Epidermal melanocyte (primary cell): ENCODE results near the gene PLPPR1.
"Not testable (repeated sequence)": the region's sequence is repeated elsewhere in the genome, so short reads cannot be mapped to it uniquely, and the experiment has no call there.

Experiments
- DNase-seq: peaks from one replicate; pipeline ENCODE4 v3.0.0; 2011; ENCODE audit warnings: low spot score; ENCODE audit not compliant: insufficient read length

The PLPPR1 gene

GRCh38 chr9:101121836-101122399, 93.4 kb downstream of the PLPPR1 start:
- DNase-seq = no peak

- no peak for DNase-seq
Observed at GRCh38 chr9:101126556-101126955, 98.0 kb downstream of the PLPPR1 start.

- DNase-seq = not testable (repeated sequence)
Observed at GRCh38 chr9:101127369-101127768, 98.8 kb downstream of the PLPPR1 start.

- DNase-seq = no peak
Observed at GRCh38 chr9:101128623-101129022, 100.1 kb downstream of the PLPPR1 start.

GRCh38 chr9:101130054-101130453, 101.5 kb downstream of the PLPPR1 start:
- no peak for DNase-seq

- no peak for DNase-seq
Observed at GRCh38 chr9:101131326-101131725, 102.8 kb downstream of the PLPPR1 start.

GRCh38 chr9:101132801-101133200, 104.3 kb downstream of the PLPPR1 start:
- DNase-seq = no peak

- DNase-seq = no peak
Observed at GRCh38 chr9:101138509-101138908, 110.0 kb downstream of the PLPPR1 start.

- DNase-seq = no peak
Observed at GRCh38 chr9:101139082-101139481, 110.6 kb downstream of the PLPPR1 start.

GRCh38 chr9:101140764-101141163, 112.2 kb downstream of the PLPPR1 start:
- DNase-seq = no peak

GRCh38 chr9:101146508-101146907, 118.0 kb downstream of the PLPPR1 start:
- no peak for DNase-seq

- DNase-seq = no peak
Observed at GRCh38 chr9:101148344-101148743, 119.8 kb downstream of the PLPPR1 start.

GRCh38 chr9:101158361-101158760, 129.8 kb downstream of the PLPPR1 start:
- DNase-seq = no peak

- DNase-seq = no peak
Observed at GRCh38 chr9:101162231-101162630, 133.7 kb downstream of the PLPPR1 start.

- no peak for DNase-seq
Observed at GRCh38 chr9:101165131-101165530, 136.6 kb downstream of the PLPPR1 start.

- DNase-seq = no peak
Observed at GRCh38 chr9:101167490-101168134, 139.1 kb downstream of the PLPPR1 start.

- no peak for DNase-seq
Observed at GRCh38 chr9:101172616-101173015, 144.1 kb downstream of the PLPPR1 start.

- no peak for DNase-seq
Observed at GRCh38 chr9:101173907-101174306, 145.4 kb downstream of the PLPPR1 start.

- DNase-seq = no peak
Observed at GRCh38 chr9:101176384-101176783, 147.9 kb downstream of the PLPPR1 start.

- no peak for DNase-seq
Observed at GRCh38 chr9:101184813-101185278, 156.3 kb downstream of the PLPPR1 start.

GRCh38 chr9:101191723-101192122, 163.2 kb downstream of the PLPPR1 start:
- DNase-seq = no peak

- DNase-seq = no peak
Observed at GRCh38 chr9:101197026-101197425, 168.5 kb downstream of the PLPPR1 start.

GRCh38 chr9:101200852-101201251, 172.3 kb downstream of the PLPPR1 start:
- no peak for DNase-seq
